Measurements from ENCODE around the gene ASXL1. TPM values are rescaled to one million over a fixed set of nuclear protein-coding genes. Genes with fewer than 3 reads are reported as not detected.

The ASXL1 gene
- total RNA-seq, 1 experiment from 2014 or later = 22.7 TPM

DNA sequence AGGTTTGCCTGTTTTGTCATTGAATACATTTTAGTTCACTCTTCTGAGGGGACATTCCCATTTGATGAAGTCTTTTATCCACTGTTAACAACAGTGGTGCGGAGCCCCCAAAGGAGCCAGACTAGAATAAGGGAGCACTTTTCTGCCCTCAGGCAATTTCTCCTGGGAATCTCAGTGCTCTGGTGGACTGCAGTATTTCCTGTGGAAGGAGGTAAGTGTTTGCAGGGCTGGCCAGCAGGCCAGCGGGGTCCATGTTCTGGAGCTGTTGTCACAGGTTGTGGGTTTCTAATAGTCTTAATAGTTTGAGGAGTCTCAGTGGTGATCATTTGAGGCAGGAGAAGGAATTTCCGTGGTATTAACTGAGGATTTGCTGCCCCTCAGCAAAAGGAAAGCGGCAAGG lies 83.5 kb downstream of the ASXL1 start:
- CTCF ChIA-PET = interaction anchor here (0.5 to 0.6 kb wide), 2 partner anchors 30 to 49 kb away, joined by 3 to 4 read pairs; no protein-coding TSS in a partner anchor

More for the DNA sequence above, 83.5 kb downstream of the ASXL1 start:
- no peak for DNase-seq (ENCODE audit: low spot score)
- no peak for TF ChIP-seq CREB1 (CRISPR knock-in tag; IDR thresholded peaks at IDR 0.05)
- TF ChIP-seq GTF2I (CRISPR knock-in tag; conservative IDR thresholded peaks at IDR 0.05) = no peak
- no peak for TF ChIP-seq ELF4 (CRISPR knock-in tag; IDR thresholded peaks at IDR 0.05; ENCODE audit: low read depth)
- TF ChIP-seq, protein P1, sequence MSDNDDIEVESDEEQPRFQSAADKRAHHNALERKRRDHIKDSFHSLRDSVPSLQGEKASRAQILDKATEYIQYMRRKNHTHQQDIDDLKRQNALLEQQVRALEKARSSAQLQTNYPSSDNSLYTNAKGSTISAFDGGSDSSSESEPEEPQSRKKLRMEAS (CRISPR knock-in tag; IDR thresholded peaks at IDR 0.05) = no peak
- TF ChIP-seq ATF2 (CRISPR knock-in tag; IDR thresholded peaks at IDR 0.05; ENCODE audit: borderline replicate concordance, low read depth) = no peak
- no peak for TF ChIP-seq SOX15 (CRISPR knock-in tag; IDR thresholded peaks at IDR 0.05)
- no peak for TF ChIP-seq JAZF1 (CRISPR knock-in tag; IDR thresholded peaks at IDR 0.05)
- TF ChIP-seq, protein P2, sequence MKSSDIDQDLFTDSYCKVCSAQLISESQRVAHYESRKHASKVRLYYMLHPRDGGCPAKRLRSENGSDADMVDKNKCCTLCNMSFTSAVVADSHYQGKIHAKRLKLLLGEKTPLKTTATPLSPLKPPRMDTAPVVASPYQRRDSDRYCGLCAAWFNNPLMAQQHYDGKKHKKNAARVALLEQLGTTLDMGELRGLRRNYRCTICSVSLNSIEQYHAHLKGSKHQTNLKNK (CRISPR knock-in tag; IDR thresholded peaks at IDR 0.05) = no peak
- no peak for TF ChIP-seq FOXK1 (CRISPR knock-in tag; IDR thresholded peaks at IDR 0.05)
- no peak for TF ChIP-seq ZNF263 (CRISPR knock-in tag; IDR thresholded peaks at IDR 0.05; ENCODE audit: low read depth)
- TF ChIP-seq ZNF281 (CRISPR knock-in tag; IDR thresholded peaks at IDR 0.05) = no peak
- TF ChIP-seq ZNF396 (CRISPR knock-in tag; IDR thresholded peaks at IDR 0.05; ENCODE audit: borderline replicate concordance) = no peak
- no peak for TF ChIP-seq ATF6 (CRISPR knock-in tag; IDR thresholded peaks at IDR 0.05)
- TF ChIP-seq ZNF219 (CRISPR knock-in tag; IDR thresholded peaks at IDR 0.05; ENCODE audit: borderline replicate concordance) = no peak
- TF ChIP-seq, protein P3, sequence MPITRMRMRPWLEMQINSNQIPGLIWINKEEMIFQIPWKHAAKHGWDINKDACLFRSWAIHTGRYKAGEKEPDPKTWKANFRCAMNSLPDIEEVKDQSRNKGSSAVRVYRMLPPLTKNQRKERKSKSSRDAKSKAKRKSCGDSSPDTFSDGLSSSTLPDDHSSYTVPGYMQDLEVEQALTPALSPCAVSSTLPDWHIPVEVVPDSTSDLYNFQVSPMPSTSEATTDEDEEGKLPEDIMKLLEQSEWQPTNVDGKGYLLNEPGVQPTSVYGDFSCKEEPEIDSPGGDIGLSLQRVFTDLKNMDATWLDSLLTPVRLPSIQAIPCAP (CRISPR knock-in tag; IDR thresholded peaks at IDR 0.05) = no peak
- TF ChIP-seq, protein P4, sequence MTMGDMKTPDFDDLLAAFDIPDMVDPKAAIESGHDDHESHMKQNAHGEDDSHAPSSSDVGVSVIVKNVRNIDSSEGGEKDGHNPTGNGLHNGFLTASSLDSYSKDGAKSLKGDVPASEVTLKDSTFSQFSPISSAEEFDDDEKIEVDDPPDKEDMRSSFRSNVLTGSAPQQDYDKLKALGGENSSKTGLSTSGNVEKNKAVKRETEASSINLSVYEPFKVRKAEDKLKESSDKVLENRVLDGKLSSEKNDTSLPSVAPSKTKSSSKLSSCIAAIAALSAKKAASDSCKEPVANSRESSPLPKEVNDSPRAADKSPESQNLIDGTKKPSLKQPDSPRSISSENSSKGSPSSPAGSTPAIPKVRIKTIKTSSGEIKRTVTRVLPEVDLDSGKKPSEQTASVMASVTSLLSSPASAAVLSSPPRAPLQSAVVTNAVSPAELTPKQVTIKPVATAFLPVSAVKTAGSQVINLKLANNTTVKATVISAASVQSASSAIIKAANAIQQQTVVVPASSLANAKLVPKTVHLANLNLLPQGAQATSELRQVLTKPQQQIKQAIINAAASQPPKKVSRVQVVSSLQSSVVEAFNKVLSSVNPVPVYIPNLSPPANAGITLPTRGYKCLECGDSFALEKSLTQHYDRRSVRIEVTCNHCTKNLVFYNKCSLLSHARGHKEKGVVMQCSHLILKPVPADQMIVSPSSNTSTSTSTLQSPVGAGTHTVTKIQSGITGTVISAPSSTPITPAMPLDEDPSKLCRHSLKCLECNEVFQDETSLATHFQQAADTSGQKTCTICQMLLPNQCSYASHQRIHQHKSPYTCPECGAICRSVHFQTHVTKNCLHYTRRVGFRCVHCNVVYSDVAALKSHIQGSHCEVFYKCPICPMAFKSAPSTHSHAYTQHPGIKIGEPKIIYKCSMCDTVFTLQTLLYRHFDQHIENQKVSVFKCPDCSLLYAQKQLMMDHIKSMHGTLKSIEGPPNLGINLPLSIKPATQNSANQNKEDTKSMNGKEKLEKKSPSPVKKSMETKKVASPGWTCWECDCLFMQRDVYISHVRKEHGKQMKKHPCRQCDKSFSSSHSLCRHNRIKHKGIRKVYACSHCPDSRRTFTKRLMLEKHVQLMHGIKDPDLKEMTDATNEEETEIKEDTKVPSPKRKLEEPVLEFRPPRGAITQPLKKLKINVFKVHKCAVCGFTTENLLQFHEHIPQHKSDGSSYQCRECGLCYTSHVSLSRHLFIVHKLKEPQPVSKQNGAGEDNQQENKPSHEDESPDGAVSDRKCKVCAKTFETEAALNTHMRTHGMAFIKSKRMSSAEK (CRISPR knock-in tag; IDR thresholded peaks at IDR 0.05; ENCODE audit: borderline replicate concordance) = no peak
- TF ChIP-seq, protein P5, sequence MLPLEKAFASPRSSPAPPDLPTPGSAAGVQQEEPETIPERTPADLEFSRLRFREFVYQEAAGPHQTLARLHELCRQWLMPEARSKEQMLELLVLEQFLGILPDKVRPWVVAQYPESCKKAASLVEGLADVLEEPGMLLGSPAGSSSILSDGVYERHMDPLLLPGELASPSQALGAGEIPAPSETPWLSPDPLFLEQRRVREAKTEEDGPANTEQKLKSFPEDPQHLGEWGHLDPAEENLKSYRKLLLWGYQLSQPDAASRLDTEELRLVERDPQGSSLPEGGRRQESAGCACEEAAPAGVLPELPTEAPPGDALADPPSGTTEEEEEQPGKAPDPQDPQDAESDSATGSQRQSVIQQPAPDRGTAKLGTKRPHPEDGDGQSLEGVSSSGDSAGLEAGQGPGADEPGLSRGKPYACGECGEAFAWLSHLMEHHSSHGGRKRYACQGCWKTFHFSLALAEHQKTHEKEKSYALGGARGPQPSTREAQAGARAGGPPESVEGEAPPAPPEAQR (CRISPR knock-in tag; IDR thresholded peaks at IDR 0.05) = no peak
- no peak for TF ChIP-seq ZNF425 (CRISPR knock-in tag; conservative IDR thresholded peaks at IDR 0.05)
- TF ChIP-seq FOXP1 (CRISPR knock-in tag; IDR thresholded peaks at IDR 0.05; ENCODE audit: borderline replicate concordance) = no peak
- no peak for TF ChIP-seq ZNF232 (CRISPR knock-in tag; IDR thresholded peaks at IDR 0.05)
- Mint-ChIP-seq H3K27me3 (ENCODE audit: low read depth) (no peaks in the 10 kb centered on the region), H3K36me3 (peaks cover 6% of the 10 kb centered on the region), H3K27ac (no peak overlapping the region), H3K4me1 (peaks cover 17% of the 10 kb centered on the region), H3K9me3 (no peaks in the 10 kb centered on the region), H3K4me3 (no peak overlapping the region)
- POLR2A ChIA-PET = no interaction called here
- no peak for ATAC-seq
